GM12891 (cell line): ENCODE results near the gene TRIO.

Source experiments
- PAX5 ChIP-seq: IDR thresholded peaks from 2 replicates; pipeline ENCODE4 v1.6.1; 2011; ENCODE audit warnings: low read length, moderate library complexity, mild to moderate bottlenecking; ENCODE audit not compliant: insufficient read depth, severe bottlenecking
- POLR2A ChIP-seq: IDR thresholded peaks from 2 replicates; pipeline ENCODE4 v1.6.1; 2011; ENCODE audit warnings: low read depth, low read length, control low read depth
- POLR2AphosphoS5 ChIP-seq: IDR thresholded peaks from 2 replicates; pipeline ENCODE4 v1.6.1; 2011; ENCODE audit warnings: low read depth, low read length, control low read depth

- TF ChIP-seq POLR2AphosphoS5 (no peak), POLR2A (no peak), PAX5 (no peak)
Observed at GRCh38 chr5:14157493-14157782, 14.3 kb downstream of the TRIO start.
